Measurements from ENCODE around the gene PSMG2. TPM values are rescaled to one million over a fixed set of nuclear protein-coding genes. Genes with fewer than 3 reads are reported as not detected.

PSMG2 gene
- total and polyA plus RNA-seq, 9 of the 15 experiments (the other 6 are each of a cell fraction or from before 2014, with no cell fraction given), result 59.9 to 271 (median 111) TPM

DNA sequence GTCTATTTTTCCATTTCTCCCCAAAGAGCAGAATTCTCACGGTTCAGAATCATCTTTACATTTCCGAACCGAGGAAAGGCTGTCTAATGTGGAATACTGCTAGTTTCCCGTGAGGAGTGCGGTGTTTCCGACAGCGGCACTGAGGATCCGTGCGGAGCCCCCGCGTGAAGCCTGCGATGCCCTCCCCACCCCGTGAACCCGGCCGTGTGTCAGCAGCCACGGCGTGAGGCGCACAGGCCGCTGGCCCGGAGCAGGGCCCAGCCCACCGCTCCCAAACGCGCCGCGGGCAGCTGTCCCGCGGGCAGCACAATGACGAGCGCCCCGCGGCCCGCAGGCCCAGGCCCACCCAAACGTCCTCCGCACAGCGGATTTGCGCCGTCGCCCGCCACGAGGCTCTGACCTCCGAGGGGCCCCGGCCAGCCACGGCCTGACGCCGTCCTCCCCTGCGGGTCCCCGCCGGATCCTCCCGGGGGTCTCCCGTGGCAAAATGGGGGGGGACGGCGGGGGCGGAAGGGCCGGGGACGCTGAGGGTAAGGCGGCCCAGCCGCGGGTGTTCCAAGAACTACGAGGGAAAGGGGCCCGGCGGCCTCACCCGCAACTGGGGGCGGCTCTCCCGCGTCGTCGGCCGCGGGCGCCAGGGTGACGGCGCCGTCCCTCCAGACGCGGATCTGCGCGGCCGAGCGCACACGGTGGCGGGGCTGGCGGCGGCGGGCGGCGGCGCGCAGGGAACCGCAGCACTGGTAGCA is 45.7 kb upstream of the PSMG2 start (continued):
- TF ChIP-seq ZNF395 (CRISPR knock-in tag; IDR thresholded peaks at IDR 0.05) (no peak), SOX6 (IDR thresholded peaks at IDR 0.05) (no peak), STAT5B (CRISPR knock-in tag; IDR thresholded peaks at IDR 0.05) (no peak), SNIP1 (IDR thresholded peaks at IDR 0.05; ENCODE audit: low read depth) (no peak), ZC3H11A (IDR thresholded peaks at IDR 0.05; ENCODE audit: low read depth, low read length) (no peak), IRF2 (CRISPR knock-in tag; IDR thresholded peaks at IDR 0.05) (no peak), AFF1 (IDR thresholded peaks at IDR 0.05; ENCODE audit: low read depth in 1 of 2, partially characterized antibody in 2 of 2) (no peak), SMARCA5 (IDR thresholded peaks at IDR 0.05) (no peak), ZNF384 (IDR thresholded peaks at IDR 0.05; ENCODE audit: low read depth, low read length) (no peak), POLR2H (tag; IDR thresholded peaks at IDR 0.05; ENCODE audit: low read depth) (no peak), RBM14 (IDR thresholded peaks at IDR 0.05; ENCODE audit: borderline replicate concordance, insufficient read depth, low read depth, low read length) (no peak), NFYB (IDR thresholded peaks at IDR 0.05; ENCODE audit: extremely low read depth, insufficient read length) (no peak), NBN (IDR thresholded peaks at IDR 0.05; ENCODE audit: low read depth) (no peak), ILK (tag; IDR thresholded peaks at IDR 0.05; ENCODE audit: borderline replicate concordance, low read depth) (no peak), ZNF778 (CRISPR knock-in tag; IDR thresholded peaks at IDR 0.05) (no peak)
- TF ChIP-seq, protein P1, sequence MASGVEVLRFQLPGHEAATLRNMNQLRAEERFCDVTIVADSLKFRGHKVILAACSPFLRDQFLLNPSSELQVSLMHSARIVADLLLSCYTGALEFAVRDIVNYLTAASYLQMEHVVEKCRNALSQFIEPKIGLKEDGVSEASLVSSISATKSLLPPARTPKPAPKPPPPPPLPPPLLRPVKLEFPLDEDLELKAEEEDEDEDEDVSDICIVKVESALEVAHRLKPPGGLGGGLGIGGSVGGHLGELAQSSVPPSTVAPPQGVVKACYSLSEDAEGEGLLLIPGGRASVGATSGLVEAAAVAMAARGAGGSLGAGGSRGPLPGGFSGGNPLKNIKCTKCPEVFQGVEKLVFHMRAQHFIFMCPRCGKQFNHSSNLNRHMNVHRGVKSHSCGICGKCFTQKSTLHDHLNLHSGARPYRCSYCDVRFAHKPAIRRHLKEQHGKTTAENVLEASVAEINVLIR (CRISPR knock-in tag; IDR thresholded peaks at IDR 0.05), result no peak

Measured in K562 (cell line).